CD4-positive, alpha-beta T cell treated with Interleukin-21 for 1 hour (primary cell): Measurements from ENCODE around the gene PLBD2.

ENCODE experiments used
- DNase-seq: peaks from one replicate; pipeline ENCODE4 v3.0.0-alpha.2; 2020

PLBD2 gene

DNA sequence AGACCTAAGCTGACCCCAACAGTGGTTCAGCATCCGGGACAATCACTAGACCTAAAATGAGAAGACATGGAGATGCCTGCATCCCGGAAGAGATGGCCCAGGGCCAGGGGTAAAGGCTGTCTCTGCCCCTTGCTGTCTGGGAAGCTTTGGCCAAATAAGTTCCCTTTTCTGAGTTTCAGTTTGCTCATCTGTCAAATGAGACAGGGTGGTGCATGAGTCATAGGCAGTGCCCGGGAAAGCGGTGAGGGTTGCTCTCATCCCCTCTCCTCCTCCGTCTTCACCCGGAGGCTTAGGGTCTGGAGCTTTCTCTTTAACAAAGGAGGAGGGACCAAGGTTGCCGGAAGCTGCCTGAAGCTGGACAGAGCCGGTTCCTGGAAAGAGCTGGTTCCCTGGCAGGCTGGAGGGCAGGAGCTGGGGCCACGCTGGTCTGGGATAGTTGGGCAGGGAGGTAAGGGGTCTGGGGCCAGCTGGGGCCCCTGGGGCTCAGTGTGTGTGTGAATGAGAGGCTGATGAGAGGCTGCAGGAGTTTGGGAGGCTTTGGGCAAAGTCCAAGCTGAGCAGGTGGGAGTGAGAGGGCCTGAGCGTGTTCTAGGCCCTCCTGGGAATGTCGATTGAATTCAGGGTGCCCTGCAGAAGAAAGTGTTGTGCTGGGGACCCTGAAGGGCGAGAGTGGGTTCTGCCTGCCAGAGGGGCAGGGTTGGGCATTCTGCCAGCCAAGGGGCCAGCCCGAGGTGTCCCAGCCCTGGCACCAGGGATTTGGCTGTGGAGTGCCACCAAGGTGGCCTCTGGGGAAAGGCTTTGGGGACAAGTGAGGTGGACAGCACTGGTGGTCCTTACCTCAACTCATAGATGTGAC lies 63.9 kb downstream of the PLBD2 start, which contains the start of gene SDSL:
Gene SDSL (plus strand): TSS at position 351 of the 856 bp plus-strand sequence. CDS start 5,603 bp downstream, outside the sequence.
- DNase-seq, result peak; percentile 33

DNA sequence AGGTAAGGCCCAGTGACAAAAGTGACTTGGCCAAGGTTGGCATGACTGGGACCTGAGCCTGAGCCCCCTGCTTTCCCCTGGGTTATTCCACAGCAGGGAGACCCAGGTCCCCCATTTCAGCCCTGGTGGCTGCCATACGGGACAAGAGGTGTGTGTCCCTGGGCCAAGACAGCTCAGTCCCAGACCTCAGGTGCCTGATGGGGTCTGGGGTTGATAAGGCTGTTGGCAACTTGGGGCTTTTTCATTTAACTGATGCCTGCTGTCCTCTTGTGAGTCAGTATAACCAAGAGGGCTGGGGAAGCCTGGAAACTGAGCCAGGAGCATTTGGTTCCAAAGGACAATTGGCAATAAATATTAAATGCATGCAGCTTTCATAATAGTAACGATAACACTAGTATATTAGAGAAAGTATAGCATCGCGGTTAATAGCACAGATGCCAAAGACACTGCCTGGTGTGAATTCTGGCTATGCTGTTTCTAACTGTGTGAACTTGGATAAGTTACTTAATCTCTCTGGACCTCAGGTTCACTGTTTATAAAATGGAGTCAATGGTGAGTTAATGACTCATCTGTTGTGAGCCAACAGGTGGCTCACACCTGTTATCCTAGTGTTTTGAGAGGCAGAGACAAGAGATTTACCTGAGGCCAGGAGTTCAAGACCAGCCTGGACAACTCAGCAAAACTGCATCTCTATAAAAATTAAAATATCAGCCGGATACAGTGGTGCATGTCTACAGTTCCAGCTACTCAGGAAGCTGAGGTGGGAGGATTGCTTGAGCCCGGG lies 64.7 kb downstream of the PLBD2 start:
- no peak for DNase-seq

DNA sequence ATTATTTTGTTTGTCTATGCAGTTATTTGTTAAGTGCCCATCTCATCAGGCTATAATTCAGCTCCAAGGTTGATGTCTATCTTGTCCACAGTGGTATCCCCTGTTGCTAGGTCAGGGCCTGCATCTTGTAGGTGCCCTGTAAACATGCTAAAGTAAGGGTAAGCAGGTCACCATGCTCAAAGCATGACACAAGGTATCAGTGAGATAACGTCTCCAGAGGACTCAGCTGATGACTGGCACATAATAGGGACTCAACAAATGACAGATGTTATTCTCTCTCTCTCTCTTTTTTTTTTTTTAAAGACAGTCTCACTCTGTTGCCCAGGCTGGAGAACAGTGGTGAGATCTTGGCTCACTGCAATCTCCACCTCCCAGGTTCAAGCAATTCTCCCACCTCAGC lies 66.1 kb downstream of the PLBD2 start:
- no peak for DNase-seq

DNA sequence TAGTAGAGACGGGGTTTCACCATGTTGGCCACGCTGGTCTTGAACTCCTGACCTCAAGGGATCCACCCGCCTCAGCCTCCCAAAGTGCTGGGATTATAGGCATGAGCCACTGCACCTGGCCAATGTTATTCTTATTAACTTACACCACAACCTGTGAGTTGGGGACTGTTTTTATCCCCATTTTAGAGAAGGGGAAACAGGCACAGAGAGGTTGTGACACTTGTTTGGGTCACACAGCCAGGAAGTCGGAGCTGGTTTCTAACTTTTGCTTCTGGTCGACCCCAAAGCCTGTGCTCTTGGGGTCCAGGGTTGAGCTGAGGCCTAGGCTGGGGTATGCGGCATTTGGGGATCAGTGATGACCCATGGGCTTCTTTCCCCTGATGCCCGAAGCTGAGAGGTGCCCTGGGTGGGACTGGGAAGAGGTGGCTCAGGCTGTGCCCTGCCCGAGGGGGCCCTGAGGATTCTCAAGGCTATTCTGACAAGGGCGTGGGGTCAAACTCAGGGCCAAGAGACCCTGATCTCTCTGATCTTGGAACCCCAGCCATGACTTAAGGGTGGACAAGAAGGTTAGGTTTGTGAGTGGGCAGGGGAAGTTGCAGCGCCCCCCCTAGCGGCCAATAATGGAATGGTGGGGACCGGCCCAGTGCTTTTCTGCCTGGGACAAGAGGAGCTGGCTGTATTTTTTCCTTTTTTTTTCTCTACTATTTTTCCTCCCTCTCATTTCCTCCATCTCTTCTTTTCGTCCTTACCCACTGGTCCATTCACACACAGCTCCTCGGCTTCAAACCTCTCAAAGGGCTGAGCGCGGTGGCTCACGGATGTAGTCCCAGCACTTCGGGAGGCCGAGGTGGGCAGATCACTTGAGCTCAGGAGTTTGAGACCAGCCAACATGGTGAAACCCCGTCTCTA lies 66.8 kb downstream of the PLBD2 start:
- peak; percentile 45 for DNase-seq

DNA sequence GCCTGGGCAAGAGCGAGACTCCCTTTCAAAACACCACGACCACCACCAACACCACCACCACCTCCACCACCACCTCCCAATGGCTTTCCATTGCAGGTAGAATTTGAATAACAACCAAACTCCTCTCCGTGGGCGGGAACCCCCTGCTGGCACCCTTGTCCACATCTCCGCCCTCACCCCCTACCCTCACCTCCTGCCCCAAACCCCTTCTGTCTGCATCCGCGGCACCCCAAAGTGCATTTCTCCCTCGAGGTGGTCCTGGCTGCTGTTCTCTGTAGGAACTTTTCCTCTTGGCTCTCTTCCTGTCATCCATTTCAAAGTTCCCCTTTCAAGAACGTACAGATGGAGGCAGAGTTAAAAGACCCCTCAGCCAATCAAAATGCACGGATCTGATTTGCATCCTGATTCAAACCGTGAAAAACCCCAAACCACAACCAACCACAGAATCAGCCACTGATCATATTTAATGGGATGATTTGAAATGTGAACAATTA lies 67.6 kb downstream of the PLBD2 start:
- DNase-seq, result no peak

DNA sequence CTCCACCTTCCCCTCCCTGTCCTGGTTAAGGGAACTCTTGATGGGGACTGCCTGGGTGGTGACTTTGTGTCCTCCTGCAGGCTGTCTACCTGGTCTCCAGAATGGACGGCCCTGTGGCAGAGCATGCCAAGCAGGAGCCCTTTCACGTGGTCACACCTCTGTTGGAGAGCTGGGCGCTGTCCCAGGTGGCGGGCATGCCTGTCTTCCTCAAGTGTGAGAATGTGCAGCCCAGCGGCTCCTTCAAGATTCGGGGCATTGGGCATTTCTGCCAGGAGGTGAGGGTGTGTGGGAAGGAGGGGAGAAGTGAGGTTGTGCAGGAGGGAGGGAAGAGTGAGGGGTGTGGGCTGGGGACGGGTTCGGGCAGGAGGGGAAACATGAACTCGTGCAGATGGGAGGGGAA lies 69.5 kb downstream of the PLBD2 start:
- no peak for DNase-seq

DNA sequence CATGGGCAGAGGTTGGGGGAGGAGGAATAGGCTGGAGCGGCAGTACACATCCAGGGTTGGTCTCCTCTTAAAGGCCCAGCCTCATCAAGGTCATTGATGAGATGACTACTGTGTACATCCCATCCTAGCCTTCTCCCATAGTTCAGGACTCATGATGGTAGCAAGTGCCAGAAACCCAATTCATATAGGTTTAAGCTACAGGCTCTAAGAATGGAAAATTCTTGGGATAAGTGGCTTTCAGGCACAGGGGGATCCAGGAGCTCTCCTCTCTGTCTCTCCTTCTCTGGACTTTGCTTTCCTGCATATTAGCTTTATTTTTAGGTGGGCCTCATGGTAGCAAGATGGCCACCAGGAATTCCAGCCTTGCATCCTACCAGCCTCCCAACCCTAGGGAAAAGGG lies 70.1 kb downstream of the PLBD2 start:
- DNase-seq, result no peak

DNA sequence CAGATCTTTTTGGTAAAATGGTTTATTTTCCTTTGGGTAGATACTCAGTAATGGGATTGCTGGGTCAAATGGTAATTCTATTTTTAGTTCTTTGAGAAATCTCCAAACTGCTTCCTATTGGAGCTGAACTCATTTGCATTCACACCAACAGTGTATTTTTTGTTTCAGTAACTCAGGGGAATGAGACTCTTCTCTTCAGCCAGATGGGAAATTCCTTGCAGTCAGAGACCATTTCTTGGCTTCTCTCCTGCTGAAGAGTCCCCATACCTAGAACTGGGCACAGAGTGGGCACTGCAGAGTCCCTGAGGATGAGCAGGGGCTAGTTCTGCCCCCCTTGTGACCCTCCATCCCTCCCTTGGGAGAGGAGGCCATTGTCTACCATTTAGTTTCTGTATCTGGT lies 74.6 kb downstream of the PLBD2 start:
- DNase-seq, result no peak

DNA sequence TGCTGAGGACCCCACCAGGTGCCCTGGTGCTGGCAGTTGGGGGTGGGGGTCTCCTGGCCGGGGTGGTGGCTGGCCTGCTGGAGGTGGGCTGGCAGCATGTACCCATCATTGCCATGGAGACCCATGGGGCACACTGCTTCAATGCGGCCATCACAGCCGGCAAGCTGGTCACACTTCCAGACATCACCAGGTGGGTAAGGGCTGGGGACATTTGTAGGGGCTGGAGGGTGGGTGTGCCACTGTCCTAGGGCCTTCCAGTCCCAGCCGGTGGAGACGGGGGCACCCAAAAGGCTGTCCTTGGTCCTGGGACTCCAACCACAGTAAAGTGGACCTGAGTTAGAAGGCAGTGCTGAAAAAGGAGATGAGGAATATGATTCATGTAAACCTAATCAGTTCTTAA lies 77.0 kb downstream of the PLBD2 start:
- no peak for DNase-seq

DNA sequence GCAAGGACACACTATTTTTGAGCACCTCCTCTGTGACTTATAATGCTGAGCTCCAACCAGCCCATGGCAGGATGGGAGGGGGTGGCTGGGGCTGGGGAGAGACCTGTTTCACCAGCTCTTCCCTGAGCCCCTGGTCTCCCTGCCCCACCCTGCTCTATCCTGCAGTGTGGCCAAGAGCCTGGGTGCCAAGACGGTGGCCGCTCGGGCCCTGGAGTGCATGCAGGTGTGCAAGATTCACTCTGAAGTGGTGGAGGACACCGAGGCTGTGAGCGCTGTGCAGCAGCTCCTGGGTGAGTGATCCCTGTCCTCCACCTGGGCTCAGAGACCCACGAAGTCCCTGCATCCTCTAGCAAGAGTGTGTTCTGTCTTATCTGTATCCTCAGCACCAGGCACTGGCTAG lies 78.2 kb downstream of the PLBD2 start:
- DNase-seq, result no peak

DNA sequence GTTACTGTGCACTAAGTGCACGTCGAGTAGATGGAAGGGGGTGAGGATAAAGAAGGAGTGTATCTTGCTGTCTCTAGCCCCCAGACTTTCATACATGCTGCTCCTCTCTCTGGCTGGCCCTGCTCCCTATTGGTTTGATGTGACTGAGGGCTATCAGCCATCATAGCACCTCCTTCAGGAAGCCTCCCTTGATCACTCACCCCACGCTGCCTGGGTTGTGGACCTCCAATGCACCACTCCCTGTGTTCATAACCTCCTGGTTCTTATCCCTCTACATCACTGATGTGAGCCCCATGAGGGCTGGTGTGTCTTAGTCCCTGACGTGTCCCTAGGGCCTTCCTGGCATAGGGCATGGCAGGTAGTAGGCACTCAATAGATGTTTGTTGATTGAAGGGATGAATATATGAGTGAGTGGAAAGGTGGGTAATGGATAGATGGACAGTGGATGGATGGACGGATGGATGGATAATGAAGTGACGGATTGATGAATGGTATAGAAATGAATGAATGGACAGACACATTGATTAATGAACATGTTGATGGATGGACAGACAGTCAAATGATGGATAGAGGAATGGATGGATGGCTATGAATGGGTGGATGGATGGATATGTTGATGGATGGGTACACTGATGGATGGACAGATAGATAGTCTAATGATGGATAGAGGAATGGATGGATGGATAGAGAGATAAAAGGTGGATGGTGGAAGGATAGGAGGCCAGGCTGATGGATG lies 78.8 kb downstream of the PLBD2 start:
- no peak for DNase-seq

DNA sequence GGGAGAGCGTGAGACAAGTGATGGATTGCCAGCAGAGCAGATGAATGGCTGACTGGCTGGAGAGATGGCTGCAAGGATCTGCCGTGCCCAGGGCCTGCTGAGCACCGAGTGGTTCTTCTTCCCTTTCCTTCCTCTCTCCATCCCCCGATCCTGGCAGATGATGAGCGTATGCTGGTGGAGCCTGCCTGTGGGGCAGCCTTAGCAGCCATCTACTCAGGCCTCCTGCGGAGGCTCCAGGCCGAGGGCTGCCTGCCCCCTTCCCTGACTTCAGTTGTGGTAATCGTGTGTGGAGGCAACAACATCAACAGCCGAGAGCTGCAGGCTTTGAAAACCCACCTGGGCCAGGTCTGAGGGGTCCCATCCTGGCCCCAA lies 79.3 kb downstream of the PLBD2 start:
- no peak for DNase-seq

DNA sequence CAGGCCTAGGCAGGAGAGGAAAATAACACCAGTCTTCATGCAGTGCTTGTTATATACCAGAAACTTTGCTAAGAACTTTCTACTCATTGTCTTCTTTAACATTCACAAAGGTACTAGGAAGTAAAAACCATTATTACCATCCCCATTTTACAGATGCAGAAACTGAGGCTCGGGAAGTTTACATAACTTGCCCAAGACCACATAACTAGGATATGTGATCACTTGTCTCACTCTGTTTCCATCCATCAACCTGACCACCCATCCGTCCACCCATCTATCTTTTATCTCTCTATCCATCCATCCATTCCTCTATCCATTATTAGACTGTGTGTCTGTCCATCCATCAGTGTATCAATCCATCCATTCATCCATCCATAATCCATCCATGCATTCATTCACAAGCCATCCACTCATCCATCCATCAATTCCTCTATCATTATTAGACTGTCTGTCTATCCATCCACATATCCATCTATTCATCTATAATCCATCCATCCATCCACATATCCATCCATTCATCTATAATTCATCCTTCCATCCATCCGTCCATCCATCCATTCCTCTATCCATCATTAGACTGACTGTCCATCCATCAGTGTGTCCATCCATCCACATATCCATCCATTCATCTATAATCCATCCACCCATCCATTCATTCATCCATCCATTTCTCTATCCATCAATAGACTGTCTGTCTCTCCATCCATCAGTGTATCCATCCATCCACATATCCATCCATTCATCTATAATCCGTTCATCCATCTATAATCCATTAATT lies 80.3 kb downstream of the PLBD2 start:
- DNase-seq, result no peak

DNA sequence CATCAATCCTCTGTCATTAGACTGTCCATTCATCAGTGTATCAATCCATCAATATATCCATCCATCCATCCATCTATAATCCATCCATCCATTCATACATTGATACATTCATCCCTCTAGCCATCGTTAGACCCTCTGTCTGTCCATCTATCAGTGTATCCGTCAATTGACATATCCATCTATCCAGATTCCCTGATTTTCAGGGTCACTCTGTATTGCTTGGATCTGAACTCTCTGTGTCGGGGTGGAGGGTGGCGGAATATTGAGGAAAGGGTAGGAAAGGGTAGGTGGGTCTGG lies 80.9 kb downstream of the PLBD2 start:
- DNase-seq, result no peak

DNA sequence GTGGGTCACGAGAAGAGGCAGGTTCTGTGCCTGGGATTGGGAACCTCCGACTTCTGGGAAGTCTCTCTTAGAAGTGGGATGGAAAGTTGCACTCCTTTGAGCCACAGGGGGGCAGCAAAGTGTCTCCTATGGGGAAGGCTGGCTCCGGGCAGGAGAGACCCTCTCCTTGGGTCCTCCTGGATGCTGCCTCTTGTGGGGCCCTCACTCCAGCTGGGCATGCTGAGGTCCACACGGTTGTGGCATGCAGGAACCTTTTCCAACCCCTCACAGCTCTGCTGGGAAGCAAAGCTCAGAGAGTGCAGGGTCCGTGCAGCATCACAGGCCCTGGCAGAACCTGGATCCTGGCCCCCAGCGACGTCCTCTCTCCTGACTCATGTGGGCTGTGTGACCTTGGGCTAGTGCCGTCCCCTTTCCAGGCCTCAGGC lies 81.2 kb downstream of the PLBD2 start:
- no peak for DNase-seq

DNA sequence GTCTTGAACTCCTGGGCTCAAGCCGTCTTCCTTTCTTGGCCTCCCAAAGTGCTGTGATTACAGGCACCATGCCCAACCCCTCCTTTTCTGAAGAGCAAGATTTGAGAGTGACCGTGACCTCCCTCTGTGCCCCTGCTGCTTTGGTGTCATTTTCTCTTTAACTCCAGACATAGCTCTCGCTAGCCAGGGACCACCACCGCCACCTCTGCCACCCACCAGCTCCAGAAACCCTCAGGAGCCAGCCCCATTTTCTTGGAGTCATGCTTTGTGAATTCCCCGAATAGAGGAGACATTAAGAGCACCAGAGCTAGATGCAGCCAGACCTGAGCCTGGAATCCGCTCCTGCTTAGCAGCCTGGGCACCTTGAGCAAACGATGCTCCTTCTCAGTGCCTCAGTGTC lies 81.9 kb downstream of the PLBD2 start:
- DNase-seq, result no peak
